A549 (cell line): ENCODE measurements around the gene MLPH. TPM values are rescaled to one million over a fixed set of nuclear protein-coding genes. Genes with fewer than 3 reads are reported as not detected.

Source experiments
- ATAC-seq, 2 experiments: fragments of 200-7000 bp in 1 of 2; fragments of >200 bp in 1 of 2; cut with Nextera tagmentation in 1 of 2; cut with Tn5 transposase in 1 of 2; 3 replicates each; pipeline versions ENCODE4 v1.8.0 to v1.9.1; 2018 to 2020; ENCODE audit warnings: mild to moderate bottlenecking in 1 of 2, moderate library complexity in 1 of 2
- CTCF ChIA-PET: fragments of 300-600 bp; sonication (Branson Sonifier 250); formaldehyde crosslinking; extraction: SDS; loops from one replicate; lab custom pipeline; 2021; ENCODE audit warnings: antibody characterized with exemption, inconsistent platforms; lab: Yijun Ruan, JAX
- POLR2A ChIA-PET: fragments of 350-600 bp; formaldehyde crosslinking; extraction: SDS; loops from one replicate; lab custom pipeline; 2021; ENCODE audit warnings: antibody characterized with exemption, inconsistent platforms; lab: Yijun Ruan, JAX
- DNase-seq, 2 experiments: peaks; one replicate each; pipeline versions ENCODE4 v3.0.0 to v3.0.0-alpha.2; 2011 to 2016; ENCODE audit warnings: low read depth in 1 of 2, low spot score in 1 of 2
- FAIRE-seq: peaks from 2 replicates; lab custom pipeline; 2011; peaks lifted over from hg19 to GRCh38; lab: Jason Lieb, UNC
- H3K27ac ChIP-seq, 2 experiments: fragments of >200 bp; sonication (Bioruptor Twin); formaldehyde crosslinking; 3 replicates each; pipeline ENCODE4 v1.5.1; 2016 to 2017
- H3K4me1 ChIP-seq: fragments of >200 bp; sonication (Bioruptor Twin); formaldehyde crosslinking; 3 replicates; pipeline ENCODE4 v1.6.1; 2016
- H3K4me2 ChIP-seq: fragments of >200 bp; sonication (Bioruptor Twin); formaldehyde crosslinking; 3 replicates; pipeline ENCODE4 v1.6.1; 2016
- H3K4me3 ChIP-seq: fragments of >200 bp; sonication (Bioruptor Twin); formaldehyde crosslinking; 3 replicates; pipeline ENCODE4 v1.5.1; 2016
- H3K9me3 ChIP-seq: fragments of >200 bp; sonication (Bioruptor Twin); formaldehyde crosslinking; 3 replicates; pipeline ENCODE4 v1.6.1; 2016
- BHLHE40 ChIP-seq: IDR thresholded peaks from 2 replicates; pipeline ENCODE4 v1.6.1; 2012; ENCODE audit warnings: low read depth, low read length, inconsistent platforms
- CBX2 ChIP-seq: fragments of 200-600 bp; sonication (generic); IDR thresholded peaks from 2 replicates; pipeline ENCODE4 v1.6.1; 2016; ENCODE audit warnings: low read depth, mild to moderate bottlenecking, borderline replicate concordance
- CBX8 ChIP-seq: fragments of 200-600 bp; sonication (generic); IDR thresholded peaks from 2 replicates; pipeline ENCODE4 v1.6.1; 2016
- FOXS1 ChIP-seq: fragments of 250-450 bp; sonication (Bioruptor Pico); IDR thresholded peaks from 2 replicates; pipeline ENCODE4 v1.5.0; 2020; ENCODE audit warnings: mild to moderate bottlenecking, moderate library complexity
- HDAC2 ChIP-seq: fragments of 200-600 bp; sonication (generic); IDR thresholded peaks from 2 replicates; pipeline ENCODE4 v1.6.1; 2016
- HEYL ChIP-seq: fragments of 250-450 bp; sonication (Bioruptor Pico); IDR thresholded peaks from 2 replicates; pipeline ENCODE4 v1.8.0; 2021; ENCODE audit warnings: mild to moderate bottlenecking, moderate library complexity
- HOXA7 ChIP-seq: fragments of 250-450 bp; sonication (Bioruptor Pico); IDR thresholded peaks from 2 replicates; pipeline ENCODE4 v1.5.0; 2020; ENCODE audit warnings: mild to moderate bottlenecking, moderate library complexity
- HOXB5 ChIP-seq: fragments of 250-450 bp; sonication (Bioruptor Pico); IDR thresholded peaks from 2 replicates; pipeline ENCODE4 v1.5.0; 2020; ENCODE audit warnings: mild to moderate bottlenecking, moderate library complexity
- JUN ChIP-seq, 2 experiments: fragments of >200 bp; sonication (Bioruptor Twin); formaldehyde crosslinking; IDR thresholded peaks; 2 replicates in 1 of 2; 3 replicates in 1 of 2; pipeline ENCODE4 v1.6.1; 2016 to 2017
- NPAS2 ChIP-seq: fragments of 250-450 bp; sonication (Bioruptor Pico); IDR thresholded peaks from 2 replicates; pipeline ENCODE4 v1.8.0; 2022; ENCODE audit warnings: mild to moderate bottlenecking, moderate library complexity, borderline replicate concordance
- RNF2 ChIP-seq: fragments of 200-600 bp; sonication (generic); IDR thresholded peaks from 2 replicates; pipeline ENCODE4 v1.6.1; 2016; ENCODE audit warnings: low read depth, mild to moderate bottlenecking, antibody characterized with exemption, moderate library complexity, borderline replicate concordance
- SREBF2 ChIP-seq: fragments of 450-650 bp; IDR thresholded peaks from 2 replicates; pipeline ENCODE4 v1.6.1; 2014; ENCODE audit warnings: mild to moderate bottlenecking, moderate library complexity
- TP53 ChIP-seq: fragments of 250-450 bp; sonication (Bioruptor Pico); IDR thresholded peaks from 2 replicates; pipeline ENCODE4 v1.5.0; 2021; ENCODE audit warnings: mild to moderate bottlenecking, moderate library complexity
- ZC3H11A ChIP-seq: fragments of 450-650 bp; IDR thresholded peaks from 2 replicates; pipeline ENCODE4 v1.6.1; 2014; ENCODE audit warnings: antibody characterized with exemption, mild to moderate bottlenecking
- ZNF302 ChIP-seq: fragments of 250-450 bp; sonication (Bioruptor Pico); IDR thresholded peaks from 2 replicates; pipeline ENCODE4 v1.9.0; 2021; ENCODE audit warnings: inconsistent platforms, mild to moderate bottlenecking, moderate library complexity
- WGBS: methylation state at CpG from one replicate; pipeline ENCODE4 v1.1.6; 2017; ENCODE audit errors: missing lambda C conversion rate; 5-methylcytosine and 5-hydroxymethylcytosine counted together
- polyA plus RNA-seq, 4 experiments: library from polyadenylated mRNA; depleted of rRNA in 3 of 4; stranded (reverse); fragments of >200 nt; fragmentation: RNase III in 1 of 4; extraction: RNeasy Plus Mini Kit Qiagen cat#74134 plus additional on column Dnase treatment in 1 of 4; gene quantifications; 2 replicates in 3 of 4; 3 replicates in 1 of 4; pipeline ENCODE4 v1.2.3, GENCODE V29; 2011 to 2017
- TF ChIP-seq, protein P1 (sequence below): fragments of 150-350 bp; IDR thresholded peaks from 2 replicates; pipeline ENCODE4 v1.6.1; 2014; ENCODE audit warnings: low read depth, mild to moderate bottlenecking, low read length
- TF ChIP-seq, protein P2 (sequence below): fragments of >200 bp; sonication (Bioruptor Twin); formaldehyde crosslinking; IDR thresholded peaks from 3 replicates; pipeline ENCODE4 v1.5.1; 2016
- TF ChIP-seq, protein P3 (sequence below): fragments of >200 bp; sonication (Bioruptor Twin); formaldehyde crosslinking; IDR thresholded peaks from 3 replicates; pipeline ENCODE4 v1.6.1; 2016

Gene MLPH
- polyA plus RNA-seq, 2 of the 4 experiments (the other 2 are of a cell fraction) = 218 to 350 TPM

DNA sequence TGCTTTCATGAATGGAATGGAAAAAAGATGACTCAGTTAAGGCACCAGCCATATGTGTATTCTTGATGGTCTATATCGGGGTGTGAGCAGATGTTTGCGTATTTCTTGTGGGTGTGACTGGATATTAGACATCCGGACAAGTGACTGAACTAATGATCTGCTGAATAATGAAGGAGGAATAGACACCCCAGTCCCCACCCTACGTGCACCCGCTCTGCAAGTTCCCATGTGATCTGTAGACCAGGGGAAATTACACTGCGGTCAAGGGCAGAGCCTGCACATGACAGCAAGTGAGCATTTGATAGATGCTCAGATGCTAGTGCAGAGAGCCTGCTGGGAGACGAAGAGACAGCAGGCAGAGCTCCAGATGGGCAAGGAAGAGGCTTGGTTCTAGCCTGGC lies 66.9 kb downstream of the MLPH start:
- ChIA-PET POLR2A (no interaction called here), CTCF (interaction anchor here (0.6 to 6.5 kb wide), 4 partner anchors 10 to 257 kb away, joined by 3 to 45 read pairs (median 4); no protein-coding TSS in a partner anchor)
- no peak for ATAC-seq
- Histone ChIP-seq H3K4me3 (no peak overlapping the region), H3K27ac (no peak overlapping the region), H3K4me1 (peaks cover 5% of the 10 kb centered on the region; the same call in 1 of the 3 replicates), H3K9me3 (peaks cover 24% of the 10 kb centered on the region), H3K4me2 (no peak overlapping the region)
- WGBS = 96% methylated on average over 7 of the region's 7 CpGs
- TF ChIP-seq NPAS2 (CRISPR knock-in tag) = no peak
- TF ChIP-seq, protein P1, sequence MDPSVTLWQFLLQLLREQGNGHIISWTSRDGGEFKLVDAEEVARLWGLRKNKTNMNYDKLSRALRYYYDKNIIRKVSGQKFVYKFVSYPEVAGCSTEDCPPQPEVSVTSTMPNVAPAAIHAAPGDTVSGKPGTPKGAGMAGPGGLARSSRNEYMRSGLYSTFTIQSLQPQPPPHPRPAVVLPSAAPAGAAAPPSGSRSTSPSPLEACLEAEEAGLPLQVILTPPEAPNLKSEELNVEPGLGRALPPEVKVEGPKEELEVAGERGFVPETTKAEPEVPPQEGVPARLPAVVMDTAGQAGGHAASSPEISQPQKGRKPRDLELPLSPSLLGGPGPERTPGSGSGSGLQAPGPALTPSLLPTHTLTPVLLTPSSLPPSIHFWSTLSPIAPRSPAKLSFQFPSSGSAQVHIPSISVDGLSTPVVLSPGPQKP = no peak
- no peak for TF ChIP-seq HOXA7
- TF ChIP-seq TP53 (CRISPR knock-in tag) = no peak
- no peak for TF ChIP-seq SREBF2
- no peak for FAIRE-seq
- no peak for DNase-seq

DNA sequence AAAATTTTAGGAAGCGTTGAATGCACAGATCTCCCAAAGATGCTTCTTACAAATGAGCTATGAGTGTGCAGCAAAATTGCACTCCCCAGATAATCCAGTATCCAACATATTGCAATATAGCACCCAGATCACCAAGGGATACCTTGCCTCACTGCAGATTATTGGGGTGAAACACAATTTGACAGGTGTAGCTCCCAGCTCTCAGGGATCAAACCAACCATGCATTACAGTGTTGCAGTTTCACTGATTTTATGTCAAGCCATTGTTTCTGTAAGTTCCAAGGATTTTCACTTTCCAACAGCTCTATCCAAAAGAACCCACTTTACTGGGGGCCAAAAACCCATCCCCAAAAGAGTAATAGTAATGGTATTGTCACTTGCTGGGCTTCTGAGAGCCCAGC lies 68.5 kb downstream of the MLPH start:
- TF ChIP-seq HDAC2 (no peak), CBX2 (no peak), HEYL (CRISPR knock-in tag) (no peak), ZC3H11A (no peak), RNF2 (no peak), FOXS1 (CRISPR knock-in tag) (no peak), HOXB5 (CRISPR knock-in tag) (no peak), BHLHE40 (no peak), ZNF302 (CRISPR knock-in tag) (no peak), HOXA7 (no peak)
- TF ChIP-seq, protein P2, sequence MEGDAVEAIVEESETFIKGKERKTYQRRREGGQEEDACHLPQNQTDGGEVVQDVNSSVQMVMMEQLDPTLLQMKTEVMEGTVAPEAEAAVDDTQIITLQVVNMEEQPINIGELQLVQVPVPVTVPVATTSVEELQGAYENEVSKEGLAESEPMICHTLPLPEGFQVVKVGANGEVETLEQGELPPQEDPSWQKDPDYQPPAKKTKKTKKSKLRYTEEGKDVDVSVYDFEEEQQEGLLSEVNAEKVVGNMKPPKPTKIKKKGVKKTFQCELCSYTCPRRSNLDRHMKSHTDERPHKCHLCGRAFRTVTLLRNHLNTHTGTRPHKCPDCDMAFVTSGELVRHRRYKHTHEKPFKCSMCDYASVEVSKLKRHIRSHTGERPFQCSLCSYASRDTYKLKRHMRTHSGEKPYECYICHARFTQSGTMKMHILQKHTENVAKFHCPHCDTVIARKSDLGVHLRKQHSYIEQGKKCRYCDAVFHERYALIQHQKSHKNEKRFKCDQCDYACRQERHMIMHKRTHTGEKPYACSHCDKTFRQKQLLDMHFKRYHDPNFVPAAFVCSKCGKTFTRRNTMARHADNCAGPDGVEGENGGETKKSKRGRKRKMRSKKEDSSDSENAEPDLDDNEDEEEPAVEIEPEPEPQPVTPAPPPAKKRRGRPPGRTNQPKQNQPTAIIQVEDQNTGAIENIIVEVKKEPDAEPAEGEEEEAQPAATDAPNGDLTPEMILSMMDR = no peak
- TF ChIP-seq, protein P3, sequence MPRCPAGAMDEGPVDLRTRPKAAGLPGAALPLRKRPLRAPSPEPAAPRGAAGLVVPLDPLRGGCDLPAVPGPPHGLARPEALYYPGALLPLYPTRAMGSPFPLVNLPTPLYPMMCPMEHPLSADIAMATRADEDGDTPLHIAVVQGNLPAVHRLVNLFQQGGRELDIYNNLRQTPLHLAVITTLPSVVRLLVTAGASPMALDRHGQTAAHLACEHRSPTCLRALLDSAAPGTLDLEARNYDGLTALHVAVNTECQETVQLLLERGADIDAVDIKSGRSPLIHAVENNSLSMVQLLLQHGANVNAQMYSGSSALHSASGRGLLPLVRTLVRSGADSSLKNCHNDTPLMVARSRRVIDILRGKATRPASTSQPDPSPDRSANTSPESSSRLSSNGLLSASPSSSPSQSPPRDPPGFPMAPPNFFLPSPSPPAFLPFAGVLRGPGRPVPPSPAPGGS = no peak
- TF ChIP-seq, all 56 proteins: peak for 0
- ChIA-PET CTCF (interaction anchor here (1.1 to 6.5 kb wide), 4 partner anchors 16 to 189 kb away, joined by 3 to 45 read pairs (median 7); no protein-coding TSS in a partner anchor), POLR2A (no interaction called here)
- DNase-seq = no peak
- no peak for FAIRE-seq
- Histone ChIP-seq H3K27ac (no peak overlapping the region), H3K4me3 (no peak overlapping the region), H3K4me1 (peaks cover 11% of the 10 kb centered on the region; the same call in 1 of the 3 replicates), H3K9me3 (peaks cover 24% of the 10 kb centered on the region), H3K4me2 (no peak overlapping the region)
- WGBS = 100% methylated on average over 1 of the region's 1 CpG
- no peak for ATAC-seq

DNA sequence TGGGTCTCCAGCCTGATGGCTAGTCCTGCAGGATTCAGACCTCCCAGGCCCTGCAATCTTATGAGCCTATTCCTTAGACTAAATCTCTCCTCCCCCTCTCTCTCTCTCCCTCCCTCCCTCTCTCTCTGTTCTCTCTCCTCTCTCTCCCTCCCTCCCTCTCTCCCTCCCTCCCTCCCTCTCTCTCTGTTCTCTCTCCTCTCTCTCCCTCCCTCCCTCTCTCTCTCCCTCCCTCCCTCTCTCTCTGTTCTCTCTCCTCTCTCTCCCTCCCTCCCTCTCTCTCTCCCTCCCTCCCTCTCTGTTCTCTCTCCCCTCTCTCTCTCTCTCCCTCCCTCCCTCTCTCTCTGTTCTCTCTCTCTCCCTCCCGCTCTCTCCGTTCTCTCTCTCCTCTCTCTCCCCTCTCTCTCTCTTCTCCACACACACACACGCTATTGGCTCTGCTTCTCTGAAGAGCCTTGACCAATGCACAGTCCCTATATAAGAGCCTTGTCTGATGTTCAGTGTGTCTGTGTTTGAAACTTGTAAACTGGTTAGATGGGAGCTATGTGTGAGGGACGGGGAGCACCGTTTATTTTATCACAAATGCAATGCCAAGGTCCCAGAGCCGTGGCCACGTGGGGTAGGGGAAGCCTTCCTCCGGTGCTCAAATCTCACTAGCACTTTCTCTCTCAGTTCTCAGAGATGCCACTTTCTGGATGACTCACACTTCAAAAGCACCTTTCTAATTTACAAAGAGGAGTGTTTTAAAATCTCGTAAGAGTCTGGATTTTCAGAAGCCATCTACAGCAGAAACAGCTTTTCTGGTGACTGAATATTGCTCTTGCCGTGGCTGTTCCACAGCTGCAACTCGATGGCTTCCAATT lies 70.0 kb downstream of the MLPH start:
- ChIA-PET CTCF (interaction anchor here (1.1 to 6.5 kb wide), 7 partner anchors 10 to 435 kb away, joined by 3 to 45 read pairs (median 4); partner anchors contain the start of gene PRLH), POLR2A (no interaction called here)
- ATAC-seq (no peak), FAIRE-seq (no peak), DNase-seq (no peak)
- WGBS = 86% methylated on average over 11 of the region's 11 CpGs
- Histone ChIP-seq H3K9me3 (peaks cover 24% of the 10 kb centered on the region), H3K4me3 (no peak overlapping the region), H3K27ac (no peak overlapping the region), H3K4me1 (peaks cover 11% of the 10 kb centered on the region; the same call in 1 of the 3 replicates), H3K4me2 (no peak overlapping the region)
- TF ChIP-seq CBX8 (no peak), JUN (IDR thresholded peaks at IDR 0.05) (peak in 1 of 2 experiments; percentile 7; a peak in 1 of 5 replicates)
